K562 (cell line): Measurements from ENCODE around the gene PPFIA3. TPM values are rescaled to one million over a fixed set of nuclear protein-coding genes. Genes with fewer than 3 reads are reported as not detected.

Source experiments
- CCAR2 ChIP-seq: fragments of 200-400 bp; formaldehyde crosslinking; IDR thresholded peaks from 2 replicates; pipeline ENCODE4 v1.6.1; 2017; ENCODE audit warnings: mild to moderate bottlenecking, low read depth, low read length
- E2F5 ChIP-seq: sonication (generic); formaldehyde crosslinking; IDR thresholded peaks from 2 replicates; pipeline ENCODE4 v1.8.0; 2022; ENCODE audit warnings: mild to moderate bottlenecking, missing genetic modification reagents
- HDAC1 ChIP-seq, 2 experiments: fragments of 450-650 bp; IDR thresholded peaks; 2 replicates each; pipeline ENCODE4 v1.6.1; 2016 to 2017; ENCODE audit warnings: inconsistent platforms in 1 of 2, mild to moderate bottlenecking in 1 of 2, moderate library complexity in 1 of 2
- MTF1 ChIP-seq: fragments of 250-450 bp; sonication (Bioruptor Pico); IDR thresholded peaks from 2 replicates; pipeline ENCODE4 v1.9.0; 2021; ENCODE audit warnings: moderate library complexity, mild to moderate bottlenecking, inconsistent platforms, borderline replicate concordance
- MYBL2 ChIP-seq, 2 experiments: fragments of 450-650 bp in 1 of 2; sonication (generic) in 1 of 2; formaldehyde crosslinking in 1 of 2; IDR thresholded peaks; 2 replicates each; pipeline versions ENCODE4 v1.6.1 to v1.8.1; 2017 to 2022; ENCODE audit warnings: borderline replicate concordance in 1 of 2, inconsistent platforms in 1 of 2, low read depth in 1 of 2, mild to moderate bottlenecking in 1 of 2, missing genetic modification reagents in 1 of 2, moderate library complexity in 1 of 2
- PPARD ChIP-seq: fragments of 250-450 bp; sonication (Bioruptor Pico); IDR thresholded peaks from 2 replicates; pipeline ENCODE4 v1.8.0; 2022; ENCODE audit warnings: inconsistent platforms, mild to moderate bottlenecking, moderate library complexity
- PRDM10 ChIP-seq: fragments of 450-650 bp; IDR thresholded peaks from 2 replicates; pipeline ENCODE4 v1.6.1; 2018; ENCODE audit not compliant: partially characterized antibody
- PREB ChIP-seq: sonication (generic); formaldehyde crosslinking; IDR thresholded peaks from 2 replicates; pipeline ENCODE4 v1.8.1; 2023; ENCODE audit warnings: mild to moderate bottlenecking, missing genetic modification reagents
- SMC3 ChIP-seq: conservative IDR thresholded peaks from 2 replicates; pipeline ENCODE4 v1.6.1; 2011; ENCODE audit warnings: low read depth, low read length, improper control_type of control experiment; ENCODE audit not compliant: insufficient read depth
- ZNF134 ChIP-seq: fragments of 250-450 bp; sonication (Bioruptor Pico); conservative IDR thresholded peaks from 2 replicates; pipeline ENCODE4 v1.4.0; 2020
- ZNF407 ChIP-seq: fragments of 450-650 bp; IDR thresholded peaks from 2 replicates; pipeline ENCODE4 v1.6.1; 2016; ENCODE audit warnings: low read depth
- ZNF507 ChIP-seq: conservative IDR thresholded peaks from 2 replicates; pipeline ENCODE4 v1.6.1; 2017; ENCODE audit warnings: missing genetic modification characterization, missing compliant biosample characterization
- ZNF561 ChIP-seq: fragments of 450-650 bp; formaldehyde crosslinking; conservative IDR thresholded peaks from 2 replicates; pipeline ENCODE4 v1.4.0; 2020; ENCODE audit warnings: mild to moderate bottlenecking, moderate library complexity
- polyA plus RNA-seq, 8 experiments: library from polyadenylated mRNA; depleted of rRNA in 4 of 8; stranded (reverse) in 5 of 8; unstranded in 3 of 8; fragments of >200 nt; fragmentation: Nextera tagmentation in 2 of 8; fragmentation: Illumina TruSeq in 1 of 8; extraction: Ambion mirVana in 2 of 8; extraction: Trizol in 1 of 8; gene quantifications; 2 replicates each; pipeline versions ENCODE4 v1.2.1 to v1.2.3, GENCODE V29; 2011 to 2014; ENCODE audit warnings: inconsistent platforms in 1 of 8, missing spikeins in 1 of 8
- total RNA-seq, 7 experiments: library from RNA; depleted of rRNA in 6 of 7; stranded (reverse); fragments of >200 nt in 6 of 7; fragmentation: Illumina TruSeq in 2 of 7; extraction: Trizol in 2 of 7; gene quantifications; 2 replicates each; pipeline versions ENCODE4 v1.2.1 to v1.2.3, GENCODE V29; 2011 to 2021; ENCODE audit warnings: low replicate concordance in 1 of 7

Gene PPFIA3
- total and polyA plus RNA-seq, 9 of the 15 experiments (the other 6 are each of a cell fraction or from before 2014, with no cell fraction given), result 0.10 to 53.0 (median 17.6) TPM

GRCh38 chr19:49128545-49129237, 9.3 kb downstream of the PPFIA3 start (continued):
- TF ChIP-seq E2F5 (CRISPR knock-in tag) (no peak), PRDM10 (no peak), ZNF134 (no peak), CCAR2 (0 out of 2 replicates have a peak, but pooled peaks have one; percentile 42), PREB (CRISPR knock-in tag) (no peak), MTF1 (CRISPR knock-in tag) (no peak), HDAC1 (IDR thresholded peaks at IDR 0.05) (peak in 1 of 2 experiments; percentile 80; a peak in 1 of 4 replicates), ZNF561 (CRISPR knock-in tag) (no peak), SMC3 (no peak), ZNF407 (no peak), PPARD (CRISPR knock-in tag) (no peak), MYBL2 (IDR thresholded peaks at IDR 0.05; ENCODE audit: low read depth) (no peak), MYBL2 (CRISPR knock-in tag; IDR thresholded peaks at IDR 0.05; ENCODE audit: borderline replicate concordance) (no peak), ZNF507 (no peak)
